Stimulated activated CD4-positive, alpha-beta T cell treated with anti-CD3 and anti-CD28 coated beads, Interleukin-1b, Interleukin-23, amount 100 ng/mL, for 24 hours (primary cell): Measurements from ENCODE around the gene JAKMIP1.

Experiments
- DNase-seq, 4 experiments: peaks; one replicate each; pipeline ENCODE4 v3.0.0-alpha.2; 2020; ENCODE audit warnings: low read depth in 4 of 4, low spot score in 1 of 4

The JAKMIP1 gene

GRCh38 chr4:6105311-6105911 lies 94.9 kb downstream of the JAKMIP1 start:
- DNase-seq = no peak

GRCh38 chr4:6104541-6105130 lies 95.7 kb downstream of the JAKMIP1 start:
- DNase-seq = no peak

GRCh38 chr4:6097581-6097980 lies 102.8 kb downstream of the JAKMIP1 start:
- no peak for DNase-seq

GRCh38 chr4:6095897-6096296 lies 104.5 kb downstream of the JAKMIP1 start:
- DNase-seq = no peak

GRCh38 chr4:6095023-6095752 lies 105.2 kb downstream of the JAKMIP1 start:
- DNase-seq = no peak

- no peak for DNase-seq
These were observed 106.7 kb downstream of the JAKMIP1 start for GRCh38 chr4:6093671-6094070.

GRCh38 chr4:6092971-6093370 lies 107.4 kb downstream of the JAKMIP1 start:
- no peak for DNase-seq

- DNase-seq = no peak
These were observed 108.2 kb downstream of the JAKMIP1 start for GRCh38 chr4:6092131-6092530.

- DNase-seq = no peak
These were observed 109.4 kb downstream of the JAKMIP1 start for GRCh38 chr4:6090931-6091330.

GRCh38 chr4:6088950-6089349 lies 111.4 kb downstream of the JAKMIP1 start:
- DNase-seq = no peak

- DNase-seq = no peak
These were observed 112.5 kb downstream of the JAKMIP1 start for GRCh38 chr4:6087669-6088341.

- no peak for DNase-seq
These were observed 113.5 kb downstream of the JAKMIP1 start for GRCh38 chr4:6086846-6087245.

- DNase-seq = no peak
These were observed 114.4 kb downstream of the JAKMIP1 start for GRCh38 chr4:6085691-6086628.

GRCh38 chr4:6085028-6085690 lies 115.2 kb downstream of the JAKMIP1 start:
- no peak for DNase-seq

- no peak for DNase-seq
These were observed 120.4 kb downstream of the JAKMIP1 start for GRCh38 chr4:6079965-6080364.

GRCh38 chr4:6078560-6078959 lies 121.8 kb downstream of the JAKMIP1 start:
- DNase-seq = no peak

- DNase-seq = no peak
These were observed 124.0 kb downstream of the JAKMIP1 start for GRCh38 chr4:6076391-6076790.

GRCh38 chr4:6074758-6075157 lies 125.6 kb downstream of the JAKMIP1 start:
- DNase-seq = no peak

- no peak for DNase-seq
These were observed 128.2 kb downstream of the JAKMIP1 start for GRCh38 chr4:6071959-6072720.
